Neural progenitor cell (in vitro differentiated cells): ENCODE data around the gene CRACR2A. TPM values are rescaled to one million over a fixed set of nuclear protein-coding genes. Genes with fewer than 3 reads are reported as not detected.

Source experiments
- DNase-seq: peaks from one replicate; pipeline ENCODE4 v3.0.0-alpha.2; 2016; ENCODE audit warnings: low spot score
- H2AFZ ChIP-seq: fragments of 200-600 bp; sonication (generic); replicated peaks from 2 replicates; pipeline ENCODE4 v1.6.1; 2016; ENCODE audit warnings: antibody characterized with exemption
- H3F3A ChIP-seq: fragments of 200-600 bp; sonication (generic); 2 replicates; pipeline ENCODE4 v1.6.1; 2016; ENCODE audit warnings: antibody characterized with exemption, low read depth
- H3K27ac ChIP-seq: fragments of 200-600 bp; sonication (generic); 2 replicates; pipeline ENCODE4 v1.5.1; 2016; ENCODE audit warnings: mild to moderate bottlenecking
- H3K27me3 ChIP-seq: fragments of 200-600 bp; sonication (generic); 2 replicates; pipeline ENCODE4 v1.6.1; 2016; ENCODE audit warnings: mild to moderate bottlenecking, moderate library complexity
- H3K36me3 ChIP-seq: fragments of 200-600 bp; sonication (generic); 2 replicates; pipeline ENCODE4 v1.5.1; 2016
- H3K4me1 ChIP-seq: fragments of 200-600 bp; sonication (generic); 2 replicates; pipeline ENCODE4 v1.6.1; 2016; ENCODE audit warnings: mixed run types
- H3K4me2 ChIP-seq: fragments of 200-600 bp; sonication (generic); 2 replicates; pipeline ENCODE4 v1.6.1; 2016
- H3K4me3 ChIP-seq: fragments of 200-600 bp; sonication (generic); 2 replicates; pipeline ENCODE4 v1.5.1; 2016
- H3K79me2 ChIP-seq: fragments of 200-600 bp; sonication (generic); 2 replicates; pipeline ENCODE4 v1.6.1; 2016; ENCODE audit warnings: low read depth
- H3K9ac ChIP-seq: fragments of 200-600 bp; sonication (generic); 2 replicates; pipeline ENCODE4 v1.6.1; 2016
- H3K9me3 ChIP-seq: fragments of 200-600 bp; sonication (generic); 2 replicates; pipeline ENCODE4 v1.5.1; 2016; ENCODE audit warnings: low read depth
- H4K20me1 ChIP-seq: fragments of 200-600 bp; sonication (generic); 2 replicates; pipeline ENCODE4 v1.6.1; 2016; ENCODE audit warnings: low read depth
- H3K27ac Mint-ChIP-seq: 3 replicates; pipeline ENCODE4 v1.8.0; 2021; ENCODE audit warnings: mixed read lengths
- H3K27me3 Mint-ChIP-seq: 2 replicates; pipeline ENCODE4 v1.8.0; 2022; ENCODE audit warnings: low read depth, mild to moderate bottlenecking, inconsistent platforms, moderate library complexity, mixed read lengths; ENCODE audit not compliant: insufficient read depth
- H3K36me3 Mint-ChIP-seq: 3 replicates; pipeline ENCODE4 v1.8.0; 2021; ENCODE audit warnings: mixed read lengths
- H3K4me1 Mint-ChIP-seq: 3 replicates; pipeline ENCODE4 v1.8.0; 2021; ENCODE audit warnings: mixed read lengths
- H3K4me3 Mint-ChIP-seq: 3 replicates; pipeline ENCODE4 v1.8.0; 2021; ENCODE audit warnings: mild to moderate bottlenecking, moderate library complexity, mixed read lengths
- H3K9me3 Mint-ChIP-seq: 3 replicates; pipeline ENCODE4 v1.8.0; 2020; ENCODE audit warnings: mixed read lengths
- CTCF ChIP-seq: fragments of 200-600 bp; sonication (generic); IDR thresholded peaks from 2 replicates; pipeline ENCODE4 v1.5.1; 2017; ENCODE audit warnings: antibody characterized with exemption, mild to moderate bottlenecking
- EZH2 ChIP-seq: fragments of 200-600 bp; sonication (generic); IDR thresholded peaks from 2 replicates; pipeline ENCODE4 v1.6.1; 2017; ENCODE audit warnings: antibody characterized with exemption, mild to moderate bottlenecking, moderate library complexity
- EZH2phosphoT487 ChIP-seq: fragments of 200-600 bp; sonication (generic); IDR thresholded peaks from 2 replicates; pipeline ENCODE4 v1.6.1; 2017; ENCODE audit warnings: antibody characterized with exemption
- total RNA-seq: library from RNA; depleted of rRNA; stranded (reverse); fragments of >200 nt; gene quantifications from 2 replicates; pipeline ENCODE4 v1.2.3, GENCODE V29; 2015; ENCODE audit warnings: low replicate concordance

CRACR2A gene
- total RNA-seq, 1 donor from 2014 or later: 0.06 TPM

DNA sequence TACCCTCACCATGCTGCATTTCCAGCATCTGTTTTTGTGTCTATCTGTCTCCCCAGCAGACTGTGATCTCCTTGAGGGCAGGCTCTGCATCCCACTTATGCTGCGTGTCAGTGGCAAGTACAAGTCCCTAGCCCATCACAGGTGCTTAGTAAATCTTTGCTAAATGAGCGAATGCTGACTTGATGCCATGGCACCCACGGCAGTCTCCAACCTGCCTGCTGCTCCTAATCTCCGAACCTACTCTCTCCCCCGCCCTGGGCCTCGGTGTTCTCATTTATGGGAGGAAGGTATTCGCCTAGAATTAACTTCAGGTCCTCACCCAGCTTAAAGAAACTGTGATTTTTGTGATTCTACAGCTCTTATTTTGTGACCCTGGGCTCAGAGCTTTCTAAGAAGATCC is 152.0 kb downstream of the CRACR2A start:
- no peak overlapping the region for H3K4me3 ChIP-seq
- peaks cover 19% of the 10 kb centered on the region for H3F3A ChIP-seq
- Mint-ChIP-seq H3K9me3 (no peaks in the 10 kb centered on the region), H3K27ac (peak overlapping the region; percentile 27), H3K4me3 (no peak overlapping the region), H3K4me1 (peaks cover 73% of the 10 kb centered on the region), H3K27me3 (peaks cover 21% of the 10 kb centered on the region), H3K36me3 (no peaks in the 10 kb centered on the region)
- H4K20me1 ChIP-seq: no peaks in the 10 kb centered on the region
- no peaks in the 10 kb centered on the region for H3K9me3 ChIP-seq
- H3K79me2 ChIP-seq: no peaks in the 10 kb centered on the region
- no peak overlapping the region for H3K4me2 ChIP-seq
- no peak for DNase-seq
- H2AFZ ChIP-seq: no peak overlapping the region
- no peaks in the 10 kb centered on the region for H3K36me3 ChIP-seq
- TF ChIP-seq CTCF: no peak
- TF ChIP-seq EZH2phosphoT487: no peak
- TF ChIP-seq EZH2: no peak
- H3K27ac ChIP-seq: no peak overlapping the region
- H3K27me3 ChIP-seq: peaks cover 3% of the 10 kb centered on the region
- H3K9ac ChIP-seq: no peak overlapping the region
- H3K4me1 ChIP-seq: peaks cover 58% of the 10 kb centered on the region

GRCh38 chr12:3600039-3600720 is 152.7 kb downstream of the CRACR2A start:
- TF ChIP-seq EZH2 (no peak), CTCF (no peak), EZH2phosphoT487 (no peak)
- no peaks in the 10 kb centered on the region for H3K36me3 Mint-ChIP-seq
- Histone ChIP-seq H3K4me3 (no peak overlapping the region), H3K4me1 (peaks cover 50% of the 10 kb centered on the region), H3K79me2 (no peaks in the 10 kb centered on the region), H2AFZ (no peak overlapping the region), H4K20me1 (no peaks in the 10 kb centered on the region), H3K4me2 (no peak overlapping the region), H3K27me3 (no peaks in the 10 kb centered on the region), H3K9me3 (no peaks in the 10 kb centered on the region), H3K27ac (no peak overlapping the region), H3K9ac (no peak overlapping the region), H3F3A (peaks cover 13% of the 10 kb centered on the region), H3K36me3 (no peaks in the 10 kb centered on the region)
- H3K27me3 Mint-ChIP-seq: peaks cover 17% of the 10 kb centered on the region
- DNase-seq: peak; percentile 24
- peaks cover 65% of the 10 kb centered on the region for H3K4me1 Mint-ChIP-seq
- no peaks in the 10 kb centered on the region for H3K9me3 Mint-ChIP-seq
- no peak overlapping the region for H3K27ac Mint-ChIP-seq
- H3K4me3 Mint-ChIP-seq: no peak overlapping the region

- peaks cover 40% of the 10 kb centered on the region for H3K4me1 ChIP-seq
- H3K36me3 Mint-ChIP-seq: no peaks in the 10 kb centered on the region
- H3K9me3 Mint-ChIP-seq: no peaks in the 10 kb centered on the region
- no peak overlapping the region for H3K4me2 ChIP-seq
- peaks cover 15% of the 10 kb centered on the region for H3K27me3 Mint-ChIP-seq
- H3K27ac ChIP-seq: no peak overlapping the region
- H3K4me3 Mint-ChIP-seq: no peak overlapping the region
- peaks cover 2% of the 10 kb centered on the region for H3F3A ChIP-seq
- no peak overlapping the region for H2AFZ ChIP-seq
- no peaks in the 10 kb centered on the region for H3K27me3 ChIP-seq
- no peak for DNase-seq
- H3K27ac Mint-ChIP-seq: peak overlapping the region; percentile 47
- no peaks in the 10 kb centered on the region for H3K36me3 ChIP-seq
- H3K79me2 ChIP-seq: no peaks in the 10 kb centered on the region
- peaks cover 55% of the 10 kb centered on the region for H3K4me1 Mint-ChIP-seq
- TF ChIP-seq EZH2 (no peak), CTCF (no peak), EZH2phosphoT487 (no peak)
- no peaks in the 10 kb centered on the region for H4K20me1 ChIP-seq
- H3K9me3 ChIP-seq: no peaks in the 10 kb centered on the region
- H3K4me3 ChIP-seq: no peak overlapping the region
- H3K9ac ChIP-seq: no peak overlapping the region
Observed at GRCh38 chr12:3598896-3599860, 153.7 kb downstream of the CRACR2A start.
